Left ventricle myocardium inferior (tissue), 1 donor: ENCODE results near the gene DNAJC7. TPM values are rescaled to one million over a fixed set of nuclear protein-coding genes. Genes with fewer than 3 reads are reported as not detected.
"Not testable (repeated sequence)": the region's sequence is repeated elsewhere in the genome, so short reads cannot be mapped to it uniquely, and the experiment has no call there.

ENCODE experiments used
- DNase-seq: peaks from one replicate; pipeline ENCODE4 v3.0.0-alpha.2; 2020
- H3K27ac ChIP-seq: fragments of 200-600 bp; replicated peaks from 2 replicates; pipeline ENCODE4 v1.8.0; 2021
- H3K27me3 ChIP-seq: fragments of 200-600 bp; 2 replicates; pipeline ENCODE4 v1.8.0; 2021; ENCODE audit warnings: low read depth
- H3K36me3 ChIP-seq: fragments of 200-600 bp; 2 replicates; pipeline ENCODE4 v1.8.0; 2021
- H3K4me1 ChIP-seq: fragments of 200-600 bp; 2 replicates; pipeline ENCODE4 v1.8.0; 2021
- H3K4me3 ChIP-seq: fragments of 200-600 bp; 2 replicates; pipeline ENCODE4 v1.8.0; 2021; ENCODE audit warnings: mild to moderate bottlenecking, moderate library complexity
- H3K9me3 ChIP-seq: fragments of 200-600 bp; replicated peaks from 2 replicates; pipeline ENCODE4 v1.8.0; 2021
- CTCF ChIP-seq: fragments of 200-600 bp; IDR thresholded peaks from 2 replicates; pipeline ENCODE4 v1.8.0; 2021; ENCODE audit warnings: antibody characterized with exemption, mild to moderate bottlenecking, borderline replicate concordance
- intact Hi-C: fragments of 100-400 bp; cut with micrococcal nuclease; formaldehyde crosslinking; loops from one replicate; pipeline ENCODE4 v1.11.0; 2022
- total RNA-seq: library from RNA; stranded (reverse); fragmentation: NEBNext Ultra II Directional; extraction: Animal tissue kit (Norgen Biotek cat#: 25700); gene quantifications from one replicate; pipeline ENCODE4 v1.2.1, GENCODE V29; 2021
- donor health status: DM: no; HTN: yes; CAD: no; lungs with severe emphysema.

DNAJC7 gene
- total RNA-seq, 1 donor from 2014 or later: 71.2 TPM

GRCh38 chr17:42018339-42018738, 1.1 kb upstream of the DNAJC7 start:
- Histone ChIP-seq H3K9me3 (no peaks in the 10 kb centered on the region), H3K36me3 (peaks cover 19% of the 10 kb centered on the region), H3K4me1 (peaks cover 78% of the 10 kb centered on the region), H3K27ac (peak overlapping the region; percentile 90), H3K4me3 (peak overlapping the region; percentile 84), H3K27me3 (no peaks in the 10 kb centered on the region)
- TF ChIP-seq CTCF: no peak
- no peak for DNase-seq
- intact Hi-C loops: no loop called here

DNA sequence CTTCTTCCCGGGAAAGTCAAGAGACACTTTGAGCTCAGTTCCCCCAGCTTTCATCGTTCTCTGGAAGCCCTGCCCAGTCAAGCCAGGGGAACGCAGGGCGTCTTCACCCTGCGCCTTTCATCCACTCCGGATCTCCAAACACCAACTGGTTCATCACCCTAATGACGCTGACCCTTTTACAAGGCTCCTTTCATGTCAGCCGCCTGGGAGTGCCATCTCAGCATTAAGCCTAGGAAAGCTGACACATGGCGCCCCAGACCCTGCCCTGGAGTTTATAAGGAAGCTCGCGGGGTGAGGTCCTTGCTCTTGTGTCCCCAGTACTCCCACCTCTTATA, 594 bp upstream of the DNAJC7 start:
- H3K27me3 ChIP-seq: no peaks in the 10 kb centered on the region

GRCh38 chr17:42016411-42016831, 818 bp downstream of the DNAJC7 start:
- H3K4me3 ChIP-seq: peak overlapping the region; percentile 84
- H3K27ac ChIP-seq: peak overlapping the region; percentile 90
- no peaks in the 10 kb centered on the region for H3K27me3 ChIP-seq
- intact Hi-C loops: no loop called here
- peaks cover 91% of the 10 kb centered on the region for H3K4me1 ChIP-seq
- DNase-seq: no peak
- no peak for TF ChIP-seq CTCF
- peaks cover under 1% of the 10 kb centered on the region for H3K36me3 ChIP-seq
- no peaks in the 10 kb centered on the region for H3K9me3 ChIP-seq

More for the DNA sequence above, 594 bp upstream of the DNAJC7 start:
- peaks cover 83% of the 10 kb centered on the region for H3K4me1 ChIP-seq
- intact Hi-C loops: no loop called here
- no peak for DNase-seq
- H3K27ac ChIP-seq: peak overlapping the region; percentile 90
- TF ChIP-seq CTCF: no peak
- H3K36me3 ChIP-seq: peaks cover 14% of the 10 kb centered on the region
- no peaks in the 10 kb centered on the region for H3K9me3 ChIP-seq
- peak overlapping the region; percentile 84 for H3K4me3 ChIP-seq

DNA sequence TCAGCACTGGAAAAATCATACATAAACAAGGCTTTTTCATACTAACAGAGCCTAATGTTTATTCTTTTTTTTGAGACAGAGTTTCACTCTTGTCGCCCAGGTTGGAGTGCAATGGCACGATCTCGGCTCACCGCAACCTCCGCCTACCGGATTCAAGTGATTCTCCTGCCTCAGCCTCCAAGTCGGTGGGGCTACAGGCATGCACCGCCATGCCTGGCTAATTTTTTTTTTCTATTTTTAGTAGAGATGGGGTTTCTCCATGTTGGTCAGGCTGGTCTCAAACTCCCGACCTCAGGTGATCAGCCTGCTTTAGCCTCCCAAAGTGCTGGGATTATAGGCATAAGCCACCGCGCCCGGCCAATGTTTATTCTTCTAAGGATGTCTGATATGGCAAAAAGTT, 3.5 kb downstream of the DNAJC7 start:
- H3K9me3 ChIP-seq, H3K27me3 ChIP-seq, intact Hi-C loops, H3K4me3 ChIP-seq, DNase-seq, H3K36me3 ChIP-seq: not testable (repeated sequence)
- H3K4me1 ChIP-seq: peaks cover 99% of the 10 kb centered on the region
- H3K27ac ChIP-seq: peak overlapping the region; percentile 49

GRCh38 chr17:42012363-42012762, 4.9 kb downstream of the DNAJC7 start:
- H3K27ac ChIP-seq, intact Hi-C loops, H3K9me3 ChIP-seq, H3K27me3 ChIP-seq, H3K4me3 ChIP-seq, H3K36me3 ChIP-seq, DNase-seq: not testable (repeated sequence)
- peaks cover 99% of the 10 kb centered on the region for H3K4me1 ChIP-seq

DNA sequence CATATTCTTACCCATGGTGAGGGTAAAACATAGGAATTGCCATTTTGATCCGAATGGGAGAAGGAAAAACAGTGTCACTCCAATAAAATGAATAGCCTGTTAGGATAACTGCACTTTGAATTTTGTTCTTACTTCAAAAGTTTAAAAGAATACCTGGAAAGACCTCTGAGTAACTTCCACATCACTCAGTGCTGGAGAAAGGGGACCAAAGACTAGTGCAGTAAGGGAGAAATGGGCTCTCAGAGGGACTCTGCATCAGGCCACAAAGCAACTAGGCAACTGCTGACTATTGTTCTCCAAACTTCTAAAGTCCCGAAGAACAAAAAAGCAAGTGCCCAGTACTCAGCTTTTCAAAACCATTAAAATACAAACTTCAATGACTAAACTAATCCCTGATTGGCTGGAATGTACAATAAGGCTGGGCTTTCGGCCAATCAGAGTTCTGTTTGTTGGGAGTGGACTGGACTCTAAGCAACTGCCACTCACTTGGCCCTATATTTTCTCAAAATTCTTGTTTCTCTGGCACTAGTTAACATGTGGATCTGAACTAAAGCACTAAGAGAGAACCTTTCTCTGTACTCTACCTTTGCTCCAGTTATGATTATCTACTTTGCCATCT, 6.2 kb downstream of the DNAJC7 start:
- Histone ChIP-seq H3K27me3 (no peaks in the 10 kb centered on the region), H3K9me3 (no peaks in the 10 kb centered on the region), H3K36me3 (no peaks in the 10 kb centered on the region), H3K4me3 (no peak overlapping the region), H3K27ac (peak overlapping the region; percentile 33), H3K4me1 (peaks cover 99% of the 10 kb centered on the region)
- intact Hi-C loops: no loop called here
- DNase-seq: no peak
- TF ChIP-seq CTCF: no peak

GRCh38 chr17:42010266-42010680, 7.0 kb downstream of the DNAJC7 start:
- H3K9me3 ChIP-seq, DNase-seq, H3K4me3 ChIP-seq, H3K27me3 ChIP-seq, intact Hi-C loops, H3K36me3 ChIP-seq: not testable (repeated sequence)
- peak overlapping the region; percentile 33 for H3K27ac ChIP-seq
- peaks cover 99% of the 10 kb centered on the region for H3K4me1 ChIP-seq
